AML-193 (cell line): ENCODE measurements around the gene PTPRD.
"Not testable (repeated sequence)": the region's sequence is repeated elsewhere in the genome, so short reads cannot be mapped to it uniquely, and the experiment has no call there.

Experiments used
- DNase-seq, 2 experiments: peaks; one replicate each; lab custom pipeline; 2025; lab: John Stamatoyannopoulos, UW

Gene PTPRD

GRCh38 chr9:9970514-9970913 lies 642.3 kb downstream of the PTPRD start:
- DNase-seq, result no peak

- no peak for DNase-seq
These were observed 649.0 kb downstream of the PTPRD start for GRCh38 chr9:9963841-9964240.

- no peak for DNase-seq
These were observed 650.9 kb downstream of the PTPRD start for GRCh38 chr9:9961934-9962333.

DNA sequence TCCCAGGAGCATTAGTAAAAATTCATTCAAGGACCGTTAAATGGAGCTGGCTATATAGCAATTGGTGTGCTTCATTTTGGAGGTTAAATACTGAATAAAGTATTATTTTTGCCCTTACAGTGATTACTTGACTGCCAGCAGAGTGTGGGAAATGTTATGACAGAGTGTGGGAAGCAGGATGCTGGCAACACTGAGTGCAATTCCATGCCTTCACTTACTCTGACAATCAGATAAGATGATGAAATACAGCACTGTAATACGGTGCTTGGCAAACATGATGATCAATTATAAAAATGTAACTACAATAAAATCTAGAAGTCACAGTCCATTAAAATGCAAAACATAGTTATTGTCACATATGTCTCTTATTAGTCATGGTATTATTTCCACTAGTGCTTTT lies 651.3 kb downstream of the PTPRD start:
- DNase-seq, result no peak

- no peak for DNase-seq
These were observed 661.1 kb downstream of the PTPRD start for GRCh38 chr9:9951556-9952160.

DNA sequence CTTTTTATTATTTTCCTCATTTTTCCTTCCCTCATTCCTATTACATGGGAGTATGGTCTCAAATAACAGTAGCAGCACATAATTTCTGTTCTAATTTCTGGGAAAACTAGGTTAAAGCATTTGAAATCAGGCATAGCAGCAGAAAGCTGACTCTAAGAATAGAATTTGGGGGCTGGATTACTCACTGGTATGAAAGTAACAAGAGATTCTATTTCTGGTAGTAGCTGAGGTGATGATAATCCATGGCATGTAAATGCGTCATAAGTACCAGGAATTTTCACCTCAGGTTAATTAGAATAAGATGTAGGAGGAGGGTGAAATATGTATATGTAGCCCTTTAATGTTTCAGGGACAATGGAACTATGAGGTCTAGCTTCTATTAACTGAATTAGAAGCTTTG lies 662.0 kb downstream of the PTPRD start:
- DNase-seq, result no peak

GRCh38 chr9:9949978-9950377 lies 662.8 kb downstream of the PTPRD start:
- DNase-seq, result no peak

GRCh38 chr9:9949368-9949767 lies 663.4 kb downstream of the PTPRD start:
- no peak for DNase-seq

GRCh38 chr9:9945966-9946365 lies 666.8 kb downstream of the PTPRD start:
- no peak for DNase-seq

DNA sequence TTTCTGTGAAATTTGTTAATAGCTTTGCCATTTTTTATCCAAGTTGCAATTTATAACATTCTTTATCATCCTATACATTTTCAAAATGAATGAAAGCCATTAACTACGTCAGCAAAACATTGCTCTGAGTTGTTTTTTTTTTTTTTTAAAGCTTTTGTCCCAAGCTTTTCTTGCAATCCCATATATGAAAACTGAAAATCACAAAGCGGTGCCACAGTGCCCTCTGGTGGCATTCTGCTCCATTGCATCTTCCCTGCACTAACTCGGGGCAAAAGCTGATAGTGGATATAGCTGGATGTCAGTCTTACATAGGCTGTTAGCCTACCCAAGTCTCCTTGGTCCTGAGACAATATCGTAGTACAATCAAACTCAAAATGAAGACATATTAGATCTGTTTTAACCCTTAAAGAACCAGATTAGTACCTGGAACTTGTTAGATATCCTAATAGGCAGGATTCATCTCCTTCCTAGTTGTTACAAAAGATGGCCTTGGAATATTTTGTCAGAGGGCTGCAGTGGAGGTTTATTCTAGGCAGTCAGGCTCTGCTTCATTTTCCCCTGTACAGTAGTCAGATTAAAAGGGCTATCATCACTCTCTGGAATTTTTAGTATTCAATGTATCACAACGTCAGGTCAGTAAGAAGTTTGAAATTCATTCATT lies 669.9 kb downstream of the PTPRD start:
- peak; percentile 25 to 39 for DNase-seq

- no peak for DNase-seq
These were observed 674.4 kb downstream of the PTPRD start for GRCh38 chr9:9938432-9938831.

GRCh38 chr9:9931464-9931863 lies 681.3 kb downstream of the PTPRD start:
- DNase-seq, result not testable (repeated sequence)

GRCh38 chr9:9924376-9924775 lies 688.4 kb downstream of the PTPRD start:
- DNase-seq, result peak; percentile 9 to 35

GRCh38 chr9:9921805-9922204 lies 691.0 kb downstream of the PTPRD start:
- no peak for DNase-seq

- peak in 1 of 2 experiments; percentile 7 for DNase-seq
These were observed 692.3 kb downstream of the PTPRD start for GRCh38 chr9:9920425-9921060.

DNA sequence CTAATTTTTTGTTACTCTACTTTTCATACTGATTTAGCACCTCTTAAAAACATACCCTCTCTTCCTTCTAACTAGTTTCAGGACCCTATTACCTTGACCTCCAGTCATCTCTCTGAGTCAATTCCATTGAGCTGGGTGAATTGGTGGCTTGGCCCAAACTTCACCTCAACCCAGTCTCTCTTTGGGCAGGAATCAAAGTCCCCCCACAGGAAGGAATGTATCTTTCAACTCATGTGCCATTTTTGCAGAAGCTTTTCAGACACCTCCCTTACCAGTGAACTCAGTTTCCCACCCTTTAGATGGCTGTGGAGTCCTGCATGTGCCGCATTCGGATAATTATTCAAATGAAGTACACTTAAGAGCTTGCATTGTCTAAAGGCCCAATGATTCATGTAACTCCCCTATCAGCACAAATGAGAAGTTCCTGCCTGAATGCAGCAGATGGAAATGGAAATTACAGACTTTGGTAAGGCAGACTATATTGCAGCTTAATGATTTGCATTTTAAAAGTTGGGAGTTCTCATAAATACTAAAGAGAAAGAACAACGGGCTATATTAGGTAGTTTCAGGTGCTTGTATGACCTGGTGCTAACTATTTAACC lies 693.5 kb downstream of the PTPRD start:
- no peak for DNase-seq

DNA sequence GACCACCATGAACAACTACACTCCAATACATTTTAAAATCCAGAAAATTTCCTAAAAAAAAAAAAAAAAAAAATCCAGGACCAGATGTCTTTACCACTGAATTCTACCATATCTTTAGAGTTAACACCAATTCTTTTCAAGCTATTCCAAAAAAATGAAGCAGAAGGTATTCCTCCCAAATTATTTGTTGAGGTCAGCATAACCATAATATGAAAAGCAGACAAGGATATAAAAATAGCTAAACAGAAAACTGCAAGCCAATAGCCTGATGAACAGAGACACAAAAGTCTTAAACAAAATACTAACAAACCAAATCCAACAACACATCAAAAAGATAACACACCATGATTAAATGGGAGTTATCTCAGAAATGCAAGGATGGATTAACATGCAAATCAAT lies 695.4 kb downstream of the PTPRD start:
- DNase-seq, result no peak

DNA sequence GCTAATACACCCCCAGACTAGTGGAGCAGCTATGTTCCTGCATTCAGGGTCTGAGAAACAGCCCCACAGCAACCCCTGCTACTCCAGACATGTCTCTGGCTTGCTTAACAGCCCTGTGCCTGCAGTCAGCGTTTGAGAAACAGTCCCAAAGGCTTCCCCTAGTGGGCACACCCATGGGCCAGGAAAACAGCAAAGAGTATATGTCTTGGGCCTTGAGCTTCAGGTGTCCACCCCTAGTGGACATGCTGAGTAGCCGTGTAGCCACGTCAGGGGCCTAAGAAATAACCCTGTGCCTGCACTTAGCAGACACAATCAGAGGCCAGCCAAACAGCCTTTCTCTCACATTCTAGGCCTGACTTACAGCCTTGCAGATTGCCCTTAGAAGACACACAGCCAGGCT lies 698.6 kb downstream of the PTPRD start:
- no peak for DNase-seq

- no peak for DNase-seq
These were observed 699.4 kb downstream of the PTPRD start for GRCh38 chr9:9913276-9913832.

DNA sequence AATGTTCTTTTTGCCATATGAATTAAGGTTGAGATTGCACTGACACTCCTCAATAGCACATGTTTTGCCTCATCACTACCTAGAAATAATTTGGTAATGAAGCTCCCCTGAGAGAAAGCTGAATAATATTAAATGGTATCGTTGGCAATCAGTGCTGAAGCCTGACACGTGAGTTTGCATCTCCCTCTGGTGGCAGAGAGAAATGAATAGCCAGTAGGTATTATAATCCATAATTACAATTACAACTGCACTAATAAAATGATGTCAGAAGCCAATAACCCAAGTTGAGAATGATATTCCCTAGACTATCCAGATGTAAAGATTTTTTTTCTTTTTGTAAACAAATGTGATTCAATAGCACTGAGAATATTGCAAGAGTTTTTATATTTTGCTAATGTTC lies 700.3 kb downstream of the PTPRD start:
- no peak for DNase-seq

DNA sequence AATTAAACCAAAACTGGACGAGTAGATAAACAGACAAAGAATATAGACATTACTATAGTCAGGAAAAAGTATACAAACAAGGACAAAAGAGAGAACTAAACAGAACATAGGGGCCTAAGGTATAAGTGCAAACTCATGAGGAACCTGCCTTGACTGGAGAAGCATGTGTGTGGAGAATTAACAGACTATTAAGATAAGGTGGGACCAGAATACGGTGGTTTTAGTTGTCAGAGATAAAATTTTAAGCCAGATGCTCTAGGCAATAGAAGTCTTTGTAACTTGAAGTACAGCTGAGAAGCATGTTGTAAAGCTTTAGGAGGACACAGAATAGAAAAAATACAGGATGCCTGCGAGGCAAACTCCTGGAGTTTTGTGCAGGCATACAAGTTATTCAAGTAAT lies 707.1 kb downstream of the PTPRD start:
- no peak for DNase-seq

- DNase-seq, result no peak
These were observed 708.8 kb downstream of the PTPRD start for GRCh38 chr9:9904041-9904440.

GRCh38 chr9:9901624-9902023 lies 711.2 kb downstream of the PTPRD start:
- no peak for DNase-seq
